GM19455 (cell line): Measurements from ENCODE around the gene CLBA1.
"Not testable (repeated sequence)": the region's sequence is repeated elsewhere in the genome, so short reads cannot be mapped to it uniquely, and the experiment has no call there.

Source experiments
- ATAC-seq: cut with Tn5 transposase; IDR thresholded peaks from one replicate; pipeline ENCODE4 v1.9.1; 2021; ENCODE audit not compliant: unreplicated experiment

CLBA1 gene

DNA sequence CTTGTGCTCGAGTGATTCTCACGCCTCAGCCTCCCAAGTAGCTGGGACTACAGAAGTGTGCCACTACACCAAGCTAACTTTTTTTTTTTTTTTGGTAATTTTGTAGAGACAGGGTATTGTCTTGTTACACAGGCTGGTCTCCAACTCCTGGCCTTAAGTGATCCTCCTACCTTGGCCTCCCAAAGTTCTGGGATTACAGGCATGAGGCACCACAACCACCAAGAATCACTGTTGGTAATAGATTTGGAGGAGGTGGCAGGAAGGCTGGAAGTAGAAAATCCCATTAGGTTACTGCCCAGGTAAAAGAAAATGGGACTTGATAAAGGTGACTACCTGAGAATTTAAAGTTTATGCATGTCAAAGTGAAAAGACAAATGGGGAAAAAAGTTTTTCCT, 36.7 kb downstream of the CLBA1 start:
- ATAC-seq = no peak

DNA sequence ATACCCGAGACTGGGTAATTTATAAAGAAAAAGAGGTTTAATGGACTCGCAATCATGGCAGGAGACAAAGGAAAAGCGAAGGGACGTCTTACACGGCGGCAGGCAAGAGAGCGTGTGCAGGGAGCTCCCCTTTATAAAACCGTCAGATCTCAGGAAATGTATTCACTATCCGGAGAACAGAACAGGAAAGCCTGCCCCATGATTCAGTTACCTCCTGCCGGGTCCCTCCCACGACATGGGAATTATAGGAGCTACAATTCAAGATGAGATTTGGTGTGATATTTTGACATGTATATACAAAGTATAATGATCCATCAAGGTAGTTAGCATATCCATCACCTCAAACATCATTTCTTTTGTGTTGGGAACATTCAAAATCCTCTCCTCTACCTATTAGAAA, 37.6 kb downstream of the CLBA1 start:
- no peak for ATAC-seq

DNA sequence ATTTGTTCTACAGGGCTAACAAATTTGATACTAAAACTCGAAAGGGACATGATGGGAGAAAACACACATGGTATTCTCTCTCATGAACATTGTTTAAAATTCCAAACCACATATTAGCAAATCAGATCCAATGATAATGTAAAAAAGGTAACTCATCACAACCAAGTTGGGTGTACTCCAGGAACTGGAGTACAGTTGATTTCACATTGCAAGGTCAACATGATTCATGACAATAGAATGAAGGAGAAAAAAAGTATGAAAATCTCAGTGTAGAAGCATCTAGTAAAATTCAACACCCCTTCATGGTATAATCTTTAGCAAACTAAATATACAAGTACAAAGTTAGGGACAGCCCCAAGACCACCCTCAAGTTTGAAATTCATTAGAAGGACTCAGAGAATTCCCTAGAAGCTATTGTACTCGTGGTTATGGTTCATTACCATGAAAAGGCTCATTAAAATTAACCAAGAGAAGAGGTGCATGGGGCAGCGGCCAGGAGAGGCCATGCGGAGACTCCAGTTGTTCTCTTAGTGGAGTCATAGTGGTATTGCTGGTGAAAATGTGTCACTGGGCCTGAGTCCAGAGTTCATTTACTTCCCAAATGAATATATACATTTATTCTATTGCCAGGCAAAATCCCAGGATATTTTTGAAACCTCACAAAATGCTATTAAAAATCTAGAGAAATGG, 38.3 kb downstream of the CLBA1 start:
- no peak for ATAC-seq

DNA sequence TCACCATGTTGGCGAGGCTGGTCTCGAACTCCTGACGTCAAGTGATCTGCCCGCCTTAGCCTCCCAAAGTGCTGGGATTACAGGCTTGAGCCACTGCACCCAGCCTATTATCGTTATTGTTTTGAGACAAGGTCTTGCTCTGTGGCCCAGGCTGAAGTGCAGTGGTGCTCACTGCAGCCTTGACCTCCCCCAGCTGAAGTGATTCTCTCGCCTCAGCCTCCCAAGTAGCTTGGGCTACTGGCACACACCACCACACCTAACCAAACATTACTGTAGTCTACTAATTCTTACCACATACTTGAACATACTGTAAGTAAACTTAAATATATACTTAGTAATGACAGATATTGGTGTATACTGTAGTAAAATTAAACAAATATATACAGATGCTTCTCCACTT, 39.8 kb downstream of the CLBA1 start:
- ATAC-seq = no peak

- ATAC-seq = no peak
These were observed 40.6 kb downstream of the CLBA1 start for GRCh38 chr14:105026033-105026785.

- ATAC-seq = no peak
These were observed 41.4 kb downstream of the CLBA1 start for GRCh38 chr14:105026802-105027563.

GRCh38 chr14:105027718-105028117, 42.1 kb downstream of the CLBA1 start:
- ATAC-seq = not testable (repeated sequence)

GRCh38 chr14:105028251-105028927, 42.8 kb downstream of the CLBA1 start:
- no peak for ATAC-seq

DNA sequence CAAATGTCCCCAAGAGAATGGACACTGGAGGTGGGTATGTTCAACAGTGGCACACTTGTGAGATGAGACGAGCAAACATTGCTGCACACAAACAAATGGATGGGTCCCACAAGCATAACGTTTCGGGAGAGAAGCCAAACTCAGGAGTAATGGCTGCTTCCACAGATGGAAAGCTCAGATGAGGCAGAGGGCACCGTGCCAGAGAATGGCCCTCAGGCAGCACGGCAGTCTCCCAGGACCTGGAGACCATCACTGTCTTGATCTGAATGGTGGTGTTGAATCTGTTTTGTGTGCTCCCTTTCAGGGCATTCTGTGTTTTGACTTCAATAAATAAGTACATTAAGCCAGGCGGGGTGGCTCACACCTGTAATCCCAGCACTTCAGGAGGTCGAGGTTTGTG, 43.8 kb downstream of the CLBA1 start:
- ATAC-seq = no peak

GRCh38 chr14:105030194-105030593, 44.6 kb downstream of the CLBA1 start:
- ATAC-seq = no peak

GRCh38 chr14:105030836-105031396, 45.3 kb downstream of the CLBA1 start:
- no peak for ATAC-seq

DNA sequence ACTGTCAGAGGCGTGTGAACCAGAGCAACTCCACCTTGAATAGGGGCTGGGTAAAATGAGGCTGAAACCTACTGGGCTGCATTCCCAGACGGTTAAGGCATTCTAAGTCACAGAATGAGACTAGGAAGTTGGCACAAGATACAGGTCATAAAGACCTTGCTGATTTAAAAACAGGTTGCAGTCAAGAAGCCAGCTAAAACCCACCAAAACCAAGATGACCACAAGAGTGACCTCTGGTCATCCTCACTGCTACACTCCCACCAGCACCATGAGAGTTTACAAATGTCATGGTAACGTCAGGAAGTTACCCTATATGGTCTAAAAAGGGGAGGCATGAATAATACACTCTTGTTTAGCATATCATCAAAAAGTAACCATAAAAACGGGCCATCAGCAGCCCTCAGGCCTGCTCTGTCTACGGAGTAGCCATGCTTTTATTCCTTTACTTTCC, 46.9 kb downstream of the CLBA1 start:
- ATAC-seq = not testable (repeated sequence)

GRCh38 chr14:105033412-105033900, 47.9 kb downstream of the CLBA1 start:
- ATAC-seq = not testable (repeated sequence)

- ATAC-seq = no peak
These were observed 48.9 kb downstream of the CLBA1 start for GRCh38 chr14:105034315-105035039.

- not testable (repeated sequence) for ATAC-seq
These were observed 50.0 kb downstream of the CLBA1 start for GRCh38 chr14:105035616-105036015.

- no peak for ATAC-seq
These were observed 54.0 kb downstream of the CLBA1 start for GRCh38 chr14:105039458-105040205.

DNA sequence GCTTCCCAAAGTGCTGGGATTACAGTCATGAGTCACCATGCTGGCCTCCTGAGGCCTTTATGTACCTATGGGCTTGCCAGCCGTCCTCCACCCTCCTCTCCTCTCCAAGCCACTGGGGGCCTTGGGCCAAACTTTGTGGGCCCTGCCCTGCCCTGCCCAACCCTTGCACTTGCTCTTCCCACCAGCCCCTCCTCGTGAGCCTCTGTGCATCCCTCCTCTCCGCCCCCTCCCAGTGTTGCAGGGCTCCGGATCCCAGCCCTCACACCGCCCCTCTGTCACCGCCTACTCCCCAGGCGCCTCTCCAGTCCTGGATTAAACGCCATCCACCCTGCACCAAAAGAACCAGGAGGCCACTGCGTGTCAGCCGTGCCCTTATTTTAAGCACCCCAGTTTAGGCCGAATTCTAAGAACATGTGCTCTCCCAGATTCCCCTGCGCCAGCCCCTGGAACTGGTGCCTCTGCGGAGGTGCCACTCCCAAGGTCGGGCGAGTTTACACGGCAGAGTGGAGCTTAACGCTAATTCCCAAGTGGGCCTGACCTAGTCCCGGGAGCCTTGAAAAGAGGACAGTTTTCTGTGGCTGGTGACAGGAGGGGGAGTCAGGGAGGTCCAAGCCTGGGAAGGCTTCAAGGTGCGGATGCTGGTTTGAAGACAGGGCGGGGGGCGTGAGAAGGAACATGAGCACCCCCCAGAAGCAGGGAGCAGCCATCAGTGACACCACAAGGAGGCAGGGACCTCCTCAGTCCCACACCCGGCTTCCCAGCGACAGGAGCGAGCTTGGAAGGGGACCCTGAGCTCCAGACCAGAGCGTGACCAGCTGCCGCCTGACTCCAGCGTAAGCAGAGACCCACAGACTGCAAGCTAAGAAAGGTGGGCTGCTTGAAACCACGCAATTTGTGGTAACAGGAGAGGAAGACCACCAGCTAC, 56.5 kb downstream of the CLBA1 start:
- no peak for ATAC-seq

- no peak for ATAC-seq
These were observed 57.2 kb downstream of the CLBA1 start for GRCh38 chr14:105042813-105043212.
